Peyer's patch (tissue), 4 donors: Measurements from ENCODE around the gene NHLH2.

Source experiments
- CTCF ChIP-seq, 6 experiments: fragments of 450-650 bp in 4 of 6; fragments of 200-600 bp in 2 of 6; sonication (generic) in 1 of 6; IDR thresholded peaks; one replicate each; pipeline ENCODE4 v1.5.1; 2017 to 2019; ENCODE audit warnings: antibody characterized with exemption in 6 of 6, mild to moderate bottlenecking in 3 of 6, moderate library complexity in 1 of 6
- POLR2A ChIP-seq, 2 donors: fragments of 450-650 bp; IDR thresholded peaks; one replicate each; pipeline ENCODE4 v1.5.1; 2017; ENCODE audit warnings: antibody characterized with exemption in 2 of 2, mild to moderate bottlenecking in 2 of 2, moderate library complexity in 2 of 2

GRCh38 chr1:115867216-115867615, 26.3 kb upstream of the NHLH2 start:
- no peak for TF ChIP-seq CTCF (IDR thresholded peaks at IDR 0.05)
- no peak for TF ChIP-seq POLR2A (IDR thresholded peaks at IDR 0.05)
